Karpas-422 (cell line): Measurements from ENCODE around the gene SLC22A4. TPM values are rescaled to one million over a fixed set of nuclear protein-coding genes. Genes with fewer than 3 reads are reported as not detected.

Experiments used
- DNase-seq: peaks from one replicate; pipeline ENCODE4 v3.0.0-alpha.2; 2015
- H2AFZ ChIP-seq: fragments of 200-600 bp; sonication (generic); 2 replicates; pipeline ENCODE4 v1.6.1; 2014; ENCODE audit warnings: antibody characterized with exemption, low read length, mixed read lengths
- H3K27ac ChIP-seq: fragments of 200-600 bp; sonication (generic); 2 replicates; pipeline ENCODE4 v1.5.1; 2014; ENCODE audit warnings: mild to moderate bottlenecking, low read length, moderate library complexity
- H3K27me3 ChIP-seq: fragments of 200-600 bp; sonication (generic); 2 replicates; pipeline ENCODE4 v1.6.1; 2014; ENCODE audit warnings: low read length, mixed read lengths
- H3K36me3 ChIP-seq: fragments of 200-600 bp; sonication (generic); 2 replicates; pipeline ENCODE4 v1.6.1; 2014; ENCODE audit warnings: low read length, mixed read lengths; ENCODE audit not compliant: insufficient read depth
- H3K4me1 ChIP-seq: fragments of 200-600 bp; sonication (generic); 2 replicates; pipeline ENCODE4 v1.6.1; 2014; ENCODE audit warnings: mild to moderate bottlenecking, low read length, mixed read lengths
- H3K4me2 ChIP-seq: fragments of 200-600 bp; sonication (generic); 2 replicates; pipeline ENCODE4 v1.6.1; 2014; ENCODE audit warnings: low read length, low read depth, mild to moderate bottlenecking; ENCODE audit not compliant: poor library complexity, severe bottlenecking
- H3K4me3 ChIP-seq: fragments of 200-600 bp; sonication (generic); 2 replicates; pipeline ENCODE4 v1.5.1; 2014; ENCODE audit warnings: mild to moderate bottlenecking, antibody characterized with exemption, low read length, mixed read lengths
- H3K79me2 ChIP-seq: fragments of 200-600 bp; sonication (generic); 2 replicates; pipeline ENCODE4 v1.6.1; 2014; ENCODE audit warnings: mild to moderate bottlenecking, low read length, mixed read lengths
- H3K9ac ChIP-seq: fragments of 200-600 bp; sonication (generic); 2 replicates; pipeline ENCODE4 v1.6.0; 2014; ENCODE audit warnings: low read length
- H3K9me2 ChIP-seq: fragments of 200-600 bp; sonication (generic), shearing (Covaris generic); replicated peaks from 2 replicates; pipeline ENCODE4 v1.6.0; 2014; ENCODE audit warnings: mild to moderate bottlenecking, low read length, moderate library complexity; ENCODE audit not compliant: insufficient read depth
- H3K9me3 ChIP-seq: fragments of 300-700, 200-600 bp; sonication (generic); 2 replicates; pipeline ENCODE4 v1.6.1; 2014; ENCODE audit warnings: low read length, mixed read lengths
- H4K20me1 ChIP-seq: fragments of 200-600 bp; sonication (generic); 2 replicates; pipeline ENCODE4 v1.6.1; 2014; ENCODE audit warnings: mild to moderate bottlenecking, antibody characterized with exemption, low read length, low read depth; ENCODE audit not compliant: insufficient read depth
- total RNA-seq: library from RNA; depleted of rRNA; stranded (reverse); fragments of >200 nt; shearing (Covaris generic); gene quantifications from 2 replicates; pipeline ENCODE4 v1.2.3, GENCODE V29; 2014; ENCODE audit warnings: low replicate concordance

The SLC22A4 gene
- total RNA-seq, 1 experiment from 2014 or later: 0.52 TPM

DNA sequence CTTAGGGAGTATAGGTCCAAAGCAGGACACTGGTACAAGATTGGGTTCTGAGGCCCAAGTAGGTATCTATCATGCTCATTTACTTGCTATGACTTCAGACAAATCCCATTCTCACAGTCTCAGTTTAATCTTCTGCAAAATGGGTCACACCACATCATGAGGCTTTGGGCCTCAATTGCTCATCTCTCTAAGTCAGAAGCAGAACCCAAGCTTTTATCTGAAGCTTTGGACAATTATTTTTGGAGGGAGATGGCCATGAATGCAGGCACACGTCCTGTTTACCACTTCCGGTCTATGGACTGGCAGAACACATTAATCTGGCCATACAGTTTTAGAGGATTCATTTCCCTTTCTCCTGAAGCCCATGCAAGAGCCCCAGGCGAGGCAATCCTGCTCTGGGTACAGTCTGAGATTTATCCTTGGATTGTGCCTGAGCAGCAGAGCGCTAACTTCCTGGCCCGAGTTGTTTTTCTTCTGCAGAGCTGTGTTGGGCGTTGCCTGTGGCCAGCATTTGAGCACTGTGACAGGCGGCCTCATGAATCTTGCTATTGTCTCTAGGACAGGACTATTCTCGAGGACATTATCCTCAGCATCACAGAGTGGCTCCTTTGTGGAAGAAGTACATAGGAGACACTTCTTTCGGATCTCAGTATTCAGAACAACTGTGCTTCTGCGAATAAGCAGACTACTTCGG, 16.1 kb downstream of the SLC22A4 start:
- Histone ChIP-seq H2AFZ (no peak overlapping the region), H4K20me1 (no peaks in the 10 kb centered on the region)

DNA sequence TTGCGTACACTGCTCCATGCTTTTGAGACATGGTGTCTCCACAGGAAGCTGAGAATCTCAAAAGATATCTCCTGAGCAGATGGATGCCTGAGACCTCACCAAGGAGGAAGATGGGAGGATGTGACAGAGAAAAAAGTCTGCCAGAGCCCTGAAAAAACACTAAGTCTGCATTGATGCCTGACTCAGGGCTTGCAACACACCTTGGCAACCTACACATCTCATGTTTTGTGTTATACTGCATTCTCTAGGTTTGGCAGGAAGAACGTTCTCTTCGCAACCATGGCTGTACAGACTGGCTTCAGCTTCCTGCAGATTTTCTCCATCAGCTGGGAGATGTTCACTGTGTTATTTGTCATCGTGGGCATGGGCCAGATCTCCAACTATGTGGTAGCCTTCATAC, 19.2 kb downstream of the SLC22A4 start:
- Histone ChIP-seq H3K27me3 (no peaks in the 10 kb centered on the region), H3K36me3 (no peaks in the 10 kb centered on the region), H3K79me2 (no peaks in the 10 kb centered on the region), H2AFZ (no peak overlapping the region), H3K4me2 (no peak overlapping the region), H3K9me2 (no peaks in the 10 kb centered on the region), H3K9me3 (no peaks in the 10 kb centered on the region), H3K9ac (no peak overlapping the region), H4K20me1 (no peaks in the 10 kb centered on the region), H3K4me1 (no peaks in the 10 kb centered on the region), H3K27ac (no peak overlapping the region), H3K4me3 (no peak overlapping the region)
- DNase-seq: no peak

More for the DNA sequence above, 16.1 kb downstream of the SLC22A4 start:
- no peak for DNase-seq
- no peak overlapping the region for H3K4me2 ChIP-seq
- H3K4me1 ChIP-seq: no peaks in the 10 kb centered on the region
- H3K27ac ChIP-seq: no peak overlapping the region
- H3K36me3 ChIP-seq: no peaks in the 10 kb centered on the region
- H3K9me2 ChIP-seq: no peaks in the 10 kb centered on the region
- H3K27me3 ChIP-seq: no peaks in the 10 kb centered on the region
- no peak overlapping the region for H3K9ac ChIP-seq
- no peak overlapping the region for H3K4me3 ChIP-seq
- H3K9me3 ChIP-seq: no peaks in the 10 kb centered on the region
- H3K79me2 ChIP-seq: no peaks in the 10 kb centered on the region

DNA sequence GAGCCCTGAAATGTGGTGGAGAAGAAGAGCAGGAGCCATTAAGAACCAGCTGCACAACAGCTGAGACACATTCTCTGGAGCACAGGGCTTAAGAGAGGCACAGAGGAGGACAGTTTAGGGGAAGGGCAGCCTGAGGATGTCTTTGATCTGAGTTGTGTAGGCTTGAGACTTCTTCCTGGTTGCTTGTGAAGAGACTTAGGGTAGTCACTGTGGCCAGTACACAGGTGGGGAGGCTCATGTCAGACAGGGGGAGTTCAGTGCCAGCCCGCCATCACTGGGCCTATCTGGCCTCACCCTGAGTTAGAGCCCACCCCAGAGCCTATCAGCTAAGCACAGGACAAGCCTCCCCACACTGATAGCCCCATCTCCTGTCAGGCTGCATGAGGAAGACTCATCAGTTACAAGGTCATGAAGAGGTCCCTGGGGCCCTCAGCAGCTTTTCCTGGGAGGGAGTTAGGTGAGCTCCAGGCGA, 19.8 kb downstream of the SLC22A4 start:
- Histone ChIP-seq H3K4me2 (no peak overlapping the region), H3K4me3 (no peak overlapping the region), H4K20me1 (no peaks in the 10 kb centered on the region), H2AFZ (no peak overlapping the region), H3K79me2 (no peaks in the 10 kb centered on the region), H3K27me3 (no peaks in the 10 kb centered on the region), H3K9me2 (no peaks in the 10 kb centered on the region), H3K27ac (no peak overlapping the region), H3K9ac (no peak overlapping the region), H3K4me1 (no peaks in the 10 kb centered on the region), H3K36me3 (no peaks in the 10 kb centered on the region), H3K9me3 (no peaks in the 10 kb centered on the region)
- DNase-seq: no peak

DNA sequence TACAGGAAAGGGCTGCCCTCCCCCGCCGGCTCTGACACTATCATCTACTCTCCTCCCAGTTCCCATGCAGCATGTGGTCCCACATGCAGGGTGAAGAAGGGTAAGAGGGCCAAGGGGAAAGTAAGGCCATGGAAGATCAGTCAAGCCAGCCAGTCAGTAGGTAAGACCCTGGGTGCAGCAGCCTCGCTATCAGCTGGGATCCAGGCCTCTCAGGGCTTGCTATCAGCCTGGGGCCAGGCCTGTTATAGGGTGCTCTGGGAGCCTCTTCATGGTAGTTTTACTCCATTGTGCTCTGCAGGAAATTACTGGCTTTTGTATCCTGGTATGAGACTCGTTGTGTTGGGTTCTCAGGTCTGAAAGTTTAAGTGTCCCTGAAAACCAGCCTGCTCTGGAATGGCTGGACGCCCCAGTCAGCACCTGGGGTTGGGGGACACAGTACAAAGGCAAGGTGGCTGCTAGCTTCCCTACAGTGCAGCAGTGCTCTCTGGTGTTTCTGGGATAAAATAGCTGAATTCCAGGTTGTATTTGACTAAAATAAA, 21.4 kb downstream of the SLC22A4 start:
- H3K27ac ChIP-seq: no peak overlapping the region
- no peaks in the 10 kb centered on the region for H3K27me3 ChIP-seq
- no peak for DNase-seq
- no peaks in the 10 kb centered on the region for H3K36me3 ChIP-seq
- H3K4me1 ChIP-seq: no peaks in the 10 kb centered on the region
- H3K79me2 ChIP-seq: no peaks in the 10 kb centered on the region
- no peaks in the 10 kb centered on the region for H3K9me2 ChIP-seq
- no peak overlapping the region for H2AFZ ChIP-seq
- no peaks in the 10 kb centered on the region for H4K20me1 ChIP-seq
- no peak overlapping the region for H3K4me3 ChIP-seq
- H3K9ac ChIP-seq: no peak overlapping the region
- no peaks in the 10 kb centered on the region for H3K9me3 ChIP-seq
- H3K4me2 ChIP-seq: no peak overlapping the region

DNA sequence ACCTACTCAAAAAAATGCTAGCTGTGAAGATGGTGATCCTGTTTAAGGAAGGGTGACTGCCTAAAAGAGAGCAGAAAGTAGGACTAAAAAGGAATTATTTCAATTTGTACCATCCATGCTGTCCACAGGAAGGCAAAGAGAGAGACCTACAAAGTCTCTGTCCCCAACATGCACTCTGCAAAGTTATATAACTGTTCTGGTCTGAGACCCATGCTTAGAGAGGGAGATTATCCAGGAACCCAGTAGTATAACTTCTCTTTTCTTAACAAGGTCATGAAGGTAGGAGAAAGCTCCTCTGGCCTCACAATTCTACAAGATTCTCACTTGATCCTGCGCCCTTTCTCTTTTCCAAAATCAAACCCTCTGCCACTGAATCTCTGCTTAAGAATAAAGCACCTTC, 25.8 kb downstream of the SLC22A4 start:
- H2AFZ ChIP-seq: no peak overlapping the region
- no peak overlapping the region for H3K4me3 ChIP-seq
- no peaks in the 10 kb centered on the region for H3K9me2 ChIP-seq
- no peak for DNase-seq
- no peaks in the 10 kb centered on the region for H3K4me1 ChIP-seq
- no peak overlapping the region for H3K27ac ChIP-seq
- H3K79me2 ChIP-seq: no peaks in the 10 kb centered on the region
- no peaks in the 10 kb centered on the region for H3K36me3 ChIP-seq
- H3K9me3 ChIP-seq: no peaks in the 10 kb centered on the region
- no peak overlapping the region for H3K4me2 ChIP-seq
- no peaks in the 10 kb centered on the region for H4K20me1 ChIP-seq
- H3K9ac ChIP-seq: no peak overlapping the region
- no peaks in the 10 kb centered on the region for H3K27me3 ChIP-seq

DNA sequence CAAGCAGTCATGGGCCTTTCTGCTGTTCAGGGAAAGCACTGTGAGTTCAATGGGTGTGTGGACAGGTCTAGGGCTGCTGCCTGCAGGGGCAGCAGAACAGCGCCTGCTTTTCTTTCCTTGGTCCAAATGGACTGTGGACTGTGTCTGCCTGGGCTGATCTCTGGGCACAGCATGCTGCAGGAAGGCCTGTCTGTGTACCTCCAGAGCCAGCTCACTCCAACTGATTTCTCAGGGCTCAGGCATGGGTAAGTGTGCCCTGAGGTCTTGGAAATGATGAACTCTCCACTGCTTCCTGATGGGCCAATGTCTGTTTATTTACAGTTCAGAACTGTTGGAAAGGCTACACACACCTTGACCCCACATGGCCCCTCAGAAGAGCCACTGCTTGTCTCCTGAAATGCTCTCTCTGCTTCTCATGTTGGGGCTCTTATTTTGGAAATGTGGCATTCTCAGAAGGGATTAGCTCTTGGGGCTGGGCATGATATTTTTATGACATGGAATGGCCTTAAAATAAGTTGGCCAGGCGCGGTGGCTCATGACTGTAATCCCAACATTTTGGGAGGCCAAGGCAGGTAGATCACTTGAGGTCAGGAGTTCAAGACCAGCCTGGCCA, 27.0 kb downstream of the SLC22A4 start:
- H2AFZ ChIP-seq: no peak overlapping the region
- no peak overlapping the region for H3K4me3 ChIP-seq
- no peak overlapping the region for H3K27ac ChIP-seq
- H3K9ac ChIP-seq: no peak overlapping the region
- no peaks in the 10 kb centered on the region for H3K36me3 ChIP-seq
- H3K9me2 ChIP-seq: no peaks in the 10 kb centered on the region
- H3K9me3 ChIP-seq: no peaks in the 10 kb centered on the region
- no peaks in the 10 kb centered on the region for H4K20me1 ChIP-seq
- H3K4me1 ChIP-seq: no peaks in the 10 kb centered on the region
- H3K4me2 ChIP-seq: no peak overlapping the region
- no peak for DNase-seq
- no peaks in the 10 kb centered on the region for H3K79me2 ChIP-seq
- no peaks in the 10 kb centered on the region for H3K27me3 ChIP-seq

DNA sequence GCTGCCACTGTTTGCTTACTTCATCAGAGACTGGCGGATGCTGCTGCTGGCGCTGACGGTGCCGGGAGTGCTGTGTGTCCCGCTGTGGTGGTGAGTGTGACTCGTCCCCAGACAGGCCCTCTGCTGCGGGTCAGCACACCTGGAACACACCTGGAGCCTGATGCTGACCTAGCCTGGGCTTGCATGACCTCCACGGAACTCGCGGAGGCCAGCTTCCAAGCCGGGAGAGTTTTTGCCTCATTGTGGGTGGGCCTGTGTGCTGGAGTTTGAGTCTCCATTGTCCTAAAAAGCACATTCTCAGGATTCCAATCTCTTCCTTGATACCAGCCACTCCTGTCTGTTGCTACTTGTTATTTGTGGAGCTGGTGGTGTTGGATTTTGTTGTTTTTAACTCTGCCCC, 28.1 kb downstream of the SLC22A4 start:
- DNase-seq: no peak
- H3K9me3 ChIP-seq: no peaks in the 10 kb centered on the region
- H3K9ac ChIP-seq: no peak overlapping the region

DNA sequence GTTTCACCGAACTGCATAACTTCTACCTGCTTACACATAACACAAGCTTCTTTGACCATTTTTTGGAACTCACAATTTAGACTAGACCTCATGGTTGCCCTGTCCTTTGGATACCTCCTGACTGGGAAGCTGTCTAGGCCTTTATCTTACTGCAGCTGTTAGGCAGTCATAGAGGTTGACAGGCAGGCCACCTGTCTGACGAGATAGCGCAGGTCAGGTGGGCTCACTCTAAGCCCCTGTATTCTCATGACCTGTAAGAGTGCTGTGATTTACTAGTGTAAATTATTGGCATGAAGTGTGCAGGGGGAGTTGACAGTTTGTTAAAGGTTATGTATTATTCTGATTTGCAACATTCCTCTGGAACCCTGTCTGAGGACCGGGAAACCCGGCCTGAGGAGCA, 29.0 kb downstream of the SLC22A4 start:
- no peaks in the 10 kb centered on the region for H3K9me2 ChIP-seq
- H2AFZ ChIP-seq: no peak overlapping the region
- H3K4me2 ChIP-seq: no peak overlapping the region
- H3K27ac ChIP-seq: no peak overlapping the region
- H4K20me1 ChIP-seq: no peaks in the 10 kb centered on the region
- no peak overlapping the region for H3K9ac ChIP-seq
- no peaks in the 10 kb centered on the region for H3K79me2 ChIP-seq
- H3K4me3 ChIP-seq: no peak overlapping the region
- no peak for DNase-seq
- no peaks in the 10 kb centered on the region for H3K27me3 ChIP-seq
- H3K9me3 ChIP-seq: no peaks in the 10 kb centered on the region
- no peaks in the 10 kb centered on the region for H3K36me3 ChIP-seq
- no peaks in the 10 kb centered on the region for H3K4me1 ChIP-seq

More for the DNA sequence above, 28.1 kb downstream of the SLC22A4 start:
- H2AFZ ChIP-seq: no peak overlapping the region
- no peak overlapping the region for H3K4me3 ChIP-seq
- H3K36me3 ChIP-seq: no peaks in the 10 kb centered on the region
- H3K79me2 ChIP-seq: no peaks in the 10 kb centered on the region
- H3K4me1 ChIP-seq: no peaks in the 10 kb centered on the region
- H3K4me2 ChIP-seq: no peak overlapping the region
- no peak overlapping the region for H3K27ac ChIP-seq
- no peaks in the 10 kb centered on the region for H3K9me2 ChIP-seq
- no peaks in the 10 kb centered on the region for H4K20me1 ChIP-seq
- no peaks in the 10 kb centered on the region for H3K27me3 ChIP-seq
